Stimulated activated naive CD4-positive, alpha-beta T cell treated with Interleukin-2 at 50 U/mL for 16 hours (primary cell): ENCODE results near the gene TMA16.
"Not testable (repeated sequence)": the region's sequence is repeated elsewhere in the genome, so short reads cannot be mapped to it uniquely, and the experiment has no call there.

Experiments
- DNase-seq: peaks from one replicate; lab custom pipeline; 2025; lab: John Stamatoyannopoulos, UW

TMA16 gene

DNA sequence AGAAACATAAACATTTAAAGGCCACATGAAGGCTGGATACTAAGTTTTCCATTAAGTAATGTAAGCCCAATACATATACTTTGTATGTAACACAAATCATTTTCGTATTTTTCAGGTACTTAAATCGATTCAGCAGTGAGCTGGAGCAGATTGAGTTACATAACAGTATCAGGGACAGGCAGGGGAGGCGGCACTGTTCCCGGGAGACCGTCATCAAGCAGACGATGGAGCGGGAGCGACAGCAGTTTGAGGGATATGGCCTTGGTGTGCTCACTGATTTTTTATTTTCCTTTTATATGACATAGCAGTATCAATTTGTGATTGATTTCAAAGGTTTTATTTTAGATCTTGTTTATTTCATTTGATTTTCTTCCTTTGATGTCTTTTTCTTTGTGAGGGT lies 20.7 kb downstream of the TMA16 start:
- no peak for DNase-seq

- DNase-seq: no peak
Measured at GRCh38 chr4:163523791-163524365, 29.4 kb downstream of the TMA16 start.

DNA sequence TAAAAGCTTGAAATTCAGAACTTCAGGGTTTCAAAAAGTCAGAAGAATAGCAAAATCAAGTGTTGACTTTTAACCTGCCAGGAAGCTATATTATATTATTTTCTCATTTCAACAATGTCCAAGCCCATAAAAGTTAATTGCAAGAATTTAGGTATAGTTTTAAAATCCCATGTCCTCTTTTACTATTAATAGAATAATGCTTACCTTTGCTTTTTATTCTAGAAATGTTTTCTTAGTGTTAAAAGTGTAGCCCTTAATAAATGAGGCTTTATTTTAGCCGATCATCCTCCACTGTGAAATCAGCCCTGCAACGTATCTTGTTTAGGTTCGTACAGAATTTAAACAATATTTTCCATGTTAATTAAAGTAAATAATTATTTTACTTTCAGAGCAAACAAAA lies 31.5 kb downstream of the TMA16 start:
- DNase-seq: no peak

- no peak for DNase-seq
Measured at GRCh38 chr4:163527172-163527571, 32.7 kb downstream of the TMA16 start.

GRCh38 chr4:163528653-163529052 lies 34.2 kb downstream of the TMA16 start:
- no peak for DNase-seq

DNA sequence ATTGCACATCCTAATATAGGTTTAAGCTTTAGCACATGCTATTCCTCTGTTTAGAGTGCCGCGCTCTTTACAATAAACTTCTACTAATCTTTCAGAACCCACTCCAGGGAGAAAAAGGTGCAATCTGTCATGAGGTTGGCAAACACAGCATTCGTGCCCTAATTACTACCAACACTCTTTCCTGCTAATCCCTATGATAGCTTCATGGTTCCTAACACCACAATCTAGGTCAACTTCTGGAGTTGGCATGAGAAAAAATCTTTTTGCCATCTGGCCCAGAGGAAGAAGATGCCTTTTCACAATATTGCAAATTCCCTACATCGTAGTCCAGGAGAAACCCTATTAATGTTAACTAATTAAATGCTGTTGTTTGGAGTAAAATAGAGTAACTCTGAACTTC lies 39.6 kb downstream of the TMA16 start:
- no peak for DNase-seq

- no peak for DNase-seq
Measured at GRCh38 chr4:163535657-163536056, 41.2 kb downstream of the TMA16 start.

DNA sequence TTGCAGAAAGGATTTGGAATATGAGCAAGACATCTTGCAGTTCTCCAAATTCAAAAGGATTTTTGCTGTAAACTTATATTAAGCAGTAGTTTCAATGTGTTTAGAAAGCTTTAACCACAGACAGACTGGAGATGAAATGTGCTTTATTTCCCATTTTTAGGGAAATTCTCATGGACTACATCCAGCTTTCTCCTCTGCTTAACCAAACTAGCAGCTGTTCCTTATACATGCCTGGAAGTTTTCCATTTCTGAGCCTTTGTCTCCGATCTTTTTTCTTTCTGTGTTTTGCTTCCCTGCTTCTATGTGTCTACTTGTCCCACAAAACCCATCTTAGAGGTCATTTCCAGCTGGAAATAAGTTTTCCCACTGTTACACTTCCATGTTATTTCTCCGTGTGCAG lies 41.6 kb downstream of the TMA16 start:
- DNase-seq: no peak

DNA sequence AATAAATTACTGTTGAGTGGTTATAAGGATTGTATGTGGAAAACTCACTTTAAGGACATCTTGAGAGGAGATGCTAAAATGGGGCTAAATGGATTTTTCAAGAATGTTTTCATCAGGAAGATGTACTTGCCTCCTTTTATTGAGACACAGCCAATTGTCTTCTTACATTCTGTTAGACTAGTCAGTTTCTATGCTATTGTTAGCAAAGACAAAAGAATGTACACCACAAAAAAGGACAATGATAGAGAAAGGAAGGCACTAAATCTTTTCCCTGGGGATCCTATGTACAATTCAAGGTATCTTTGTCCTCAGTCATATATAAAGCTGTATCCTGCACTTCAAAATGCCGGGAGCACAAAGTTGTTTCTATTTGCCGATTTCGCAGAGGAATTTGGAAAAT lies 42.6 kb downstream of the TMA16 start:
- DNase-seq: no peak

DNA sequence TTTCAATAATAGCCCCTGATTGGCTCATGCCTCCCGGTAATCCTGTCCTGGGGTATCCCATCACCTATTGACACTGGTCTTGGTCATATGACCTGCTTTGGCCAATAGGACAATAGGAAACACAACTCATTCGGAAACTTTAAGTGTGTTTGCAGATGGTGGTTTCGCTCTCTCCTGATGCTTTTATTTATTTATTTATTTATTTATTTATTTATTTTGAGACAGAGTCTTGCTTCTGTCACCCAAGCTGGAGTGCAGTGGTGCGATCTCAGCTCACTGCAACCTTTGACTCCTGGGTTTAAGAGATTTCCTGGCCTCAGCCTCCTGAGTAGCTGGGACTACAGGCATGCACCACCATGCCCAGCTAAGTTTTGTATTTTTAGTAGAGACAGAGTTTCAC lies 44.3 kb downstream of the TMA16 start:
- DNase-seq: not testable (repeated sequence)

DNA sequence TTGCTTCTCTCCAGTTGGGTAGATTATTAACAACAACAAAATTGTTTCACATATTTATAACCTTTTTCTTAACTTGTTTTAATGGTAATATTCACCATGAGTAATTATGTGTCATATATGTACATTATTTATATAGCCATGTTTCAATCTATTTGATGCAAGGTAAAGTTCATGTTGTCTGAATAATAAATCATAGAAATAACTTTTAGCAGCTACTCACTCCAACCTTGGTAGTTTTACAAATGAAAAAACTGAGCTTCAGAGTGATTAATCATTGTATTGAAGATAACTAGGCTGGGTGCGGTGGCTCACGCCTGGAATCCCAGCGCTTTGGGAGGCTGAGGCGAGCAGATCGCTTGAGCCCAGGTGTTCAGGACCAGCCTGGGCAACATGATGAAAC lies 46.0 kb downstream of the TMA16 start:
- no peak for DNase-seq

GRCh38 chr4:163540977-163541376 lies 46.5 kb downstream of the TMA16 start:
- no peak for DNase-seq

- DNase-seq: no peak
Measured at GRCh38 chr4:163542275-163542674, 47.8 kb downstream of the TMA16 start.

- DNase-seq: peak; percentile 27
Measured at GRCh38 chr4:163544407-163545038, 50.0 kb downstream of the TMA16 start.

- DNase-seq: no peak
Measured at GRCh38 chr4:163548481-163549243, 54.2 kb downstream of the TMA16 start.

GRCh38 chr4:163550869-163551267 lies 56.4 kb downstream of the TMA16 start:
- DNase-seq: no peak

DNA sequence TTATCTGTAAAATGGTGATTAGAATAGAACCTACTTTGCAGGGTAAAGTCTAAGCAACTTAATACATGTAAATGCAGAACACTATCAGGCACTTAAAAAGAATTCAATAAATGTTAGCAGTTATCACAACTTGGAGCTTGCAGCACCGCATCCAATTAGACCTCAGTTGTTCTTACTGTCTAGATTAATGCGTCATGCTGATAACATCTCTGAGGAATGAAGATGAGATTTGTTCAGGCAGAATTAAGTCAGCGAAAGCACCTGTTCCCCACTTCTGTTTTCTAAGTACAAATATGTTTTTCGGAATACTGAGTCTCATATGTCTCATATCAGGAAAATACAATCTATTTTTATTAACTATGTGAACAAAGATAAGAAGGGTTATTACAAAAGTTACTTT lies 58.7 kb downstream of the TMA16 start:
- no peak for DNase-seq

GRCh38 chr4:163554870-163555465 lies 60.5 kb downstream of the TMA16 start:
- no peak for DNase-seq

DNA sequence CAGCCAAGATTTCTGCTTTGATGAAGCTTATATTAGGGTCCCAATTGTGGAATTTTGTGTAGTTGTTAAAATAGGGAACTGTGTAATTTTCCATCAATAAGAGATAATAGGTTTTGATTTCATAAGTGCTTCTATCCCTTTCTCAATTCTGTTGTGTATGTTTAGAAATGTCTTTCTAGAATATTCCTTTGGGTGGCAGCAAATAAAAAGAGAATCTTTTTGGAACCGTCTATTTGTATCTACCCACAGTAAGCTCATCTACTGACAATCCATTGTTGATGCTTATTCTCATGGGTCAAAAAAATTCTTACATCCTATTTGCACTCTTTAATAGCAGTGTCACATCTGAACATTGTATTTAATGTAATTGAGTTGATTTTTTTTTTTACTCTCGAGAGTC lies 61.7 kb downstream of the TMA16 start:
- no peak for DNase-seq

DNA sequence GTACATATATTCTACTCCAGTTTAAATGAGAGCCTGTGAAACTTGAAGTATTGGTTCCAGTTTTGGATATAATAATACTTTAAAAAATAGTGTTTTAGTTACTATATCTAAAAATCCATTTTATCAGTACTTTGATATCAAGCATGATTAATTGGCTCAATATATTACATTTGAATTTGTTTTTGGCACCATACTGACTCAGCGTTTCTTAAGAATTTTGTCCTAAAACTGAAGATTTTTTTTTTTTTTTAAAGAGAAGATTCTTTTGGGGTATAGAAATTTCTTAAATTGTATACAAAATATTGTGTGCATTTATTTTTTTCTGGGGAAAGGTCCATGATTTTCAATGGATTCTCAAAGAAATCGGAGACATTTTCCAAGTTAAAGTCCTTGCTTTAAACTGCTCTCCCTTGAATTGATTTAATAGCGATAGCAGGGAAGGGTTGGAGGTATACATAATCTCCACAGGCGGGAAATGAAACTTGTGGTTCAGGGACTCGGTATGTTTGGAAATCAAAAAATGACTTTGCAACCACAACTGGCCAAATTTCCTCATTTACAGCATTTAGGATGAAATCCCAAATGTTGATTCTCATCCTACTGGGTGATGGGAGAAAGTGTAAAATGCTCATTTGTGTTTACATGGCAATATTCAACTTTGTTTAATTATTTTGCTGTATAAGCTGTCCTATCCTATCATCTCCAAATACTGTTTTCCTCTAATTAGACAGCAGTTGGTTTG lies 62.3 kb downstream of the TMA16 start:
- DNase-seq: no peak

DNA sequence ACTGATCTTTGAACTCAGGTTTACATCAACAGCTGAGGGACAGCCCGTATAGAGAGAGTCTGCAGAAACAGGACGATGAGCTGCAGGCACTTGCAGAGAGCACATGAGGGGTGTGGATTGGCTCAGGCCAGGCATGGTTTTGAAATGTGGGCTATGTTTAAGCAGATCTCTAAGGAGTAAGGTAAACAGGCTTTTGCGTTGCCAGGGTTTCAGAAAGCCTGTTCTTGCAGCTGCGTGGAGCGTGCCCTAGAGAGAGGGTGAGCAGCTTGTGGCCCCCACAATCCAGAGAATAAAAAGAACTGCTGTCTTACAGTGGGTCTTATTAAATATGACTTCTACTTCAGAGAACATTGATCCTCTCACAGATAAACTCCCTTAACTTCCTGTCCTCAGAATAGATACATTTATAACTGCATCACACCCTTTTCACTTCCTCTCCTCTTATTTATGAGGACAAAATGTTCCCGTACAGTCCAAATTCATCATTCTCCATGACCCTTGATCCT lies 64.1 kb downstream of the TMA16 start:
- no peak for DNase-seq

DNA sequence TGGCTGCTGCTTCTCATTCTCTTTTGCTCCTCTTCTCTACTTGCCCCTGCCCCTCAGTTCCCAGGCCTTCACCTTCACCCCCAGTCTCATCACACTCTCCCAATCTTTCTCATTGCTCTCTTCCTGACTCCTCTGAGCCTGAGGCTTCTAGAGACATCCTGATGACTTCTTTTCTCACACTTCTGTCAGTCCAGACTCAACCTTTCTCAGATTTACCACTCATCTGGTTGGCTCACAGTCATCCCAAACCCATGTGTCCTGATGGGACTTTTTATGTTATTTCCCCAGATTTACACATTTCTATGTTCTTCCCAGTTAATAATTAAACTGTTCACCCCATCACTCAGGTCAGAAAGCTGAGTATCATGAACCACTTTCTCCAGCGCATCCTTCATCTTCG lies 68.0 kb downstream of the TMA16 start:
- no peak for DNase-seq
